MM.1S (cell line): Measurements from ENCODE around the gene HAT1.

Source experiments
- EZH2phosphoT487 ChIP-seq: fragments of 300-600 bp; sonication (generic); IDR thresholded peaks from 2 replicates; pipeline ENCODE4 v1.6.1; 2018; ENCODE audit warnings: antibody characterized with exemption, low read length
- TF ChIP-seq, protein P1 (sequence below): fragments of 300-600 bp; sonication (generic); IDR thresholded peaks from 2 replicates; pipeline ENCODE4 v1.5.1; 2016; ENCODE audit warnings: antibody characterized with exemption, low read length, mixed read lengths

DNA sequence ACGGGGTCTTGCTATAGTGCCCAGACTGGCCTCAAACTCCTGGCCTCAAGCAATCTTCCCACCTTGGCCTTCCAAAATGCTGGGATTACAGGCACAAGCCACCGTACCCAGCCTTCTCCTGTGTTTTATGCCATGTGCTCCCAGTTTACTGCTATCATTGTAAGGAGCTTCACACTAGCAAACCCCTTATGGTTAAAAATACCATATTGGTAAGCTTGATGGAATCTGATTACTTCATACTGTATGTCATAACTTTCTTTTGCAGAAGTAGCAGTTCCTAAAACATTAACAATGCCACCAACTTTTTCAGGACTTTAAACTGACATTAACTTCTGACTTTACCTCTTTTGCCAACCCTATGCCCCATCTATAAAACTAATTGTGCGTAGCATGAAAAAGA is 36.2 kb downstream of the HAT1 start:
- TF ChIP-seq, protein P1, sequence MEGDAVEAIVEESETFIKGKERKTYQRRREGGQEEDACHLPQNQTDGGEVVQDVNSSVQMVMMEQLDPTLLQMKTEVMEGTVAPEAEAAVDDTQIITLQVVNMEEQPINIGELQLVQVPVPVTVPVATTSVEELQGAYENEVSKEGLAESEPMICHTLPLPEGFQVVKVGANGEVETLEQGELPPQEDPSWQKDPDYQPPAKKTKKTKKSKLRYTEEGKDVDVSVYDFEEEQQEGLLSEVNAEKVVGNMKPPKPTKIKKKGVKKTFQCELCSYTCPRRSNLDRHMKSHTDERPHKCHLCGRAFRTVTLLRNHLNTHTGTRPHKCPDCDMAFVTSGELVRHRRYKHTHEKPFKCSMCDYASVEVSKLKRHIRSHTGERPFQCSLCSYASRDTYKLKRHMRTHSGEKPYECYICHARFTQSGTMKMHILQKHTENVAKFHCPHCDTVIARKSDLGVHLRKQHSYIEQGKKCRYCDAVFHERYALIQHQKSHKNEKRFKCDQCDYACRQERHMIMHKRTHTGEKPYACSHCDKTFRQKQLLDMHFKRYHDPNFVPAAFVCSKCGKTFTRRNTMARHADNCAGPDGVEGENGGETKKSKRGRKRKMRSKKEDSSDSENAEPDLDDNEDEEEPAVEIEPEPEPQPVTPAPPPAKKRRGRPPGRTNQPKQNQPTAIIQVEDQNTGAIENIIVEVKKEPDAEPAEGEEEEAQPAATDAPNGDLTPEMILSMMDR = no peak
- TF ChIP-seq EZH2phosphoT487 = no peak
